HepG2 (cell line): Measurements from ENCODE around the gene SH3YL1. TPM values are rescaled to one million over a fixed set of nuclear protein-coding genes. Genes with fewer than 3 reads are reported as not detected.

ENCODE experiments used
- FOXK1 ChIP-seq: sonication (generic); formaldehyde crosslinking; IDR thresholded peaks from 2 replicates; pipeline ENCODE4 v1.4.0; 2020; ENCODE audit warnings: low read depth, missing genetic modification reagents, borderline replicate concordance
- ISX ChIP-seq: sonication (generic); formaldehyde crosslinking; conservative IDR thresholded peaks from 2 replicates; pipeline ENCODE4 v1.5.0; 2020; ENCODE audit warnings: missing genetic modification reagents
- MTF2 ChIP-seq: sonication (generic); formaldehyde crosslinking; IDR thresholded peaks from 2 replicates; pipeline ENCODE4 v1.5.0; 2020; ENCODE audit warnings: missing genetic modification reagents, borderline replicate concordance
- PRPF4 ChIP-seq: fragments of 200-400 bp; formaldehyde crosslinking; IDR thresholded peaks from 2 replicates; pipeline ENCODE4 v1.6.1; 2016; ENCODE audit warnings: low read length, low read depth; ENCODE audit not compliant: poor library complexity, severe bottlenecking
- RELA ChIP-seq: sonication (generic); formaldehyde crosslinking; IDR thresholded peaks from 2 replicates; pipeline ENCODE4 v1.4.0; 2020; ENCODE audit warnings: missing genetic modification reagents
- SATB2 ChIP-seq: sonication (generic); formaldehyde crosslinking; IDR thresholded peaks from 2 replicates; pipeline ENCODE4 v1.5.0; 2020; ENCODE audit warnings: missing genetic modification reagents
- SIX4 ChIP-seq: sonication (generic); formaldehyde crosslinking; IDR thresholded peaks from 2 replicates; pipeline ENCODE4 v1.4.0; 2020; ENCODE audit warnings: missing genetic modification reagents
- TEAD2 ChIP-seq: sonication (generic); formaldehyde crosslinking; IDR thresholded peaks from 2 replicates; pipeline ENCODE4 v1.9.0; 2021; ENCODE audit warnings: missing genetic modification reagents
- ZMAT3 ChIP-seq: sonication (generic); formaldehyde crosslinking; conservative IDR thresholded peaks from 2 replicates; pipeline ENCODE4 v1.7.0; 2021; ENCODE audit warnings: missing genetic modification reagents
- ZNF331 ChIP-seq: sonication (generic); formaldehyde crosslinking; IDR thresholded peaks from 2 replicates; pipeline ENCODE4 v1.4.0; 2020; ENCODE audit warnings: missing genetic modification reagents
- ZNF33A ChIP-seq: sonication (generic); formaldehyde crosslinking; IDR thresholded peaks from 2 replicates; pipeline ENCODE4 v1.5.1; 2020; ENCODE audit warnings: missing genetic modification reagents, mild to moderate bottlenecking, moderate library complexity, borderline replicate concordance
- ZNF367 ChIP-seq: sonication (generic); formaldehyde crosslinking; IDR thresholded peaks from 2 replicates; pipeline ENCODE4 v1.4.0; 2020; ENCODE audit warnings: missing genetic modification reagents, borderline replicate concordance
- ZNF468 ChIP-seq: sonication (generic); formaldehyde crosslinking; IDR thresholded peaks from 2 replicates; pipeline ENCODE4 v1.8.0; 2022; ENCODE audit warnings: mild to moderate bottlenecking, moderate library complexity, missing genetic modification reagents
- ZNF562 ChIP-seq: sonication (generic); formaldehyde crosslinking; IDR thresholded peaks from 2 replicates; pipeline ENCODE4 v1.8.0; 2022; ENCODE audit warnings: missing genetic modification reagents, borderline replicate concordance
- ZNF747 ChIP-seq: sonication (generic); formaldehyde crosslinking; IDR thresholded peaks from 2 replicates; pipeline ENCODE4 v1.8.1; 2023; ENCODE audit warnings: missing genetic modification reagents, mild to moderate bottlenecking, borderline replicate concordance
- polyA plus RNA-seq, 8 experiments: library from polyadenylated mRNA; depleted of rRNA in 3 of 8; stranded (reverse) in 7 of 8; unstranded in 1 of 8; fragments of >200 nt; fragmentation: Illumina TruSeq in 4 of 8; extraction: Trizol in 4 of 8; gene quantifications; 2 replicates each; pipeline versions ENCODE4 v1.2.1 to v1.2.3, GENCODE V29; 2011 to 2016; ENCODE audit warnings: low read depth in 4 of 8, missing spikeins in 1 of 8, mixed read lengths in 1 of 8; ENCODE audit not compliant: insufficient read depth in 1 of 8
- total RNA-seq, 5 experiments: library from RNA; depleted of rRNA; stranded (reverse); fragments of >200 nt; fragmentation: Illumina TruSeq; extraction: Trizol; gene quantifications; 2 replicates each; pipeline ENCODE4 v1.2.3, GENCODE V29; 2016; ENCODE audit warnings: low read depth in 1 of 5
- TF ChIP-seq, protein P1 (sequence below): sonication (generic); formaldehyde crosslinking; IDR thresholded peaks from 2 replicates; pipeline ENCODE4 v1.4.0; 2020; ENCODE audit warnings: missing genetic modification reagents, borderline replicate concordance
- TF ChIP-seq, protein P2 (sequence below): sonication (generic); formaldehyde crosslinking; IDR thresholded peaks from 2 replicates; pipeline ENCODE4 v1.4.0; 2020; ENCODE audit warnings: missing genetic modification reagents
- TF ChIP-seq, protein P3 (sequence below): sonication (generic); formaldehyde crosslinking; IDR thresholded peaks from 2 replicates; pipeline ENCODE4 v1.8.1; 2022; ENCODE audit warnings: low read depth, mild to moderate bottlenecking, missing genetic modification reagents
- TF ChIP-seq, protein P4 (sequence below): fragments of 450-650 bp; IDR thresholded peaks from 2 replicates; pipeline ENCODE4 v1.6.1; 2016
- TF ChIP-seq, protein P5 (sequence below): conservative IDR thresholded peaks from 2 replicates; pipeline ENCODE4 v1.6.1; 2018; ENCODE audit warnings: missing genetic modification reagents

Gene SH3YL1
- total and polyA plus RNA-seq, 2 of the 13 experiments (the other 11 are each of a cell fraction or from before 2014, with no cell fraction given) = 13.0 to 48.2 TPM

GRCh38 chr2:263774-264492 is at the start of gene SH3YL1 (continued):
- TF ChIP-seq ZNF33A (CRISPR knock-in tag) = no peak
- 0 out of 2 replicates have a peak, but pooled peaks have one; percentile 8 for TF ChIP-seq ZMAT3 (CRISPR knock-in tag)
- TF ChIP-seq ISX (CRISPR knock-in tag) = no peak
- TF ChIP-seq SATB2 (CRISPR knock-in tag) = no peak
- TF ChIP-seq ZNF468 = peak; percentile 19; the same call in 1 of the 2 replicates
- TF ChIP-seq MTF2 (CRISPR knock-in tag) = 0 out of 2 replicates have a peak, but pooled peaks have one; percentile 22
- TF ChIP-seq ZNF331 (CRISPR knock-in tag) = no peak
- TF ChIP-seq, protein P1, sequence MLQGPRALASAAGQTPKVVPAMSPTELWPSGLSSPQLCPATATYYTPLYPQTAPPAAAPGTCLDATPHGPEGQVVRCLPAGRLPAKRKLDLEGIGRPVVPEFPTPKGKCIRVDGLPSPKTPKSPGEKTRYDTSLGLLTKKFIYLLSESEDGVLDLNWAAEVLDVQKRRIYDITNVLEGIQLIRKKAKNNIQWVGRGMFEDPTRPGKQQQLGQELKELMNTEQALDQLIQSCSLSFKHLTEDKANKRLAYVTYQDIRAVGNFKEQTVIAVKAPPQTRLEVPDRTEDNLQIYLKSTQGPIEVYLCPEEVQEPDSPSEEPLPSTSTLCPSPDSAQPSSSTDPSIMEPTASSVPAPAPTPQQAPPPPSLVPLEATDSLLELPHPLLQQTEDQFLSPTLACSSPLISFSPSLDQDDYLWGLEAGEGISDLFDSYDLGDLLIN (CRISPR knock-in tag) = no peak
- TF ChIP-seq, protein P2, sequence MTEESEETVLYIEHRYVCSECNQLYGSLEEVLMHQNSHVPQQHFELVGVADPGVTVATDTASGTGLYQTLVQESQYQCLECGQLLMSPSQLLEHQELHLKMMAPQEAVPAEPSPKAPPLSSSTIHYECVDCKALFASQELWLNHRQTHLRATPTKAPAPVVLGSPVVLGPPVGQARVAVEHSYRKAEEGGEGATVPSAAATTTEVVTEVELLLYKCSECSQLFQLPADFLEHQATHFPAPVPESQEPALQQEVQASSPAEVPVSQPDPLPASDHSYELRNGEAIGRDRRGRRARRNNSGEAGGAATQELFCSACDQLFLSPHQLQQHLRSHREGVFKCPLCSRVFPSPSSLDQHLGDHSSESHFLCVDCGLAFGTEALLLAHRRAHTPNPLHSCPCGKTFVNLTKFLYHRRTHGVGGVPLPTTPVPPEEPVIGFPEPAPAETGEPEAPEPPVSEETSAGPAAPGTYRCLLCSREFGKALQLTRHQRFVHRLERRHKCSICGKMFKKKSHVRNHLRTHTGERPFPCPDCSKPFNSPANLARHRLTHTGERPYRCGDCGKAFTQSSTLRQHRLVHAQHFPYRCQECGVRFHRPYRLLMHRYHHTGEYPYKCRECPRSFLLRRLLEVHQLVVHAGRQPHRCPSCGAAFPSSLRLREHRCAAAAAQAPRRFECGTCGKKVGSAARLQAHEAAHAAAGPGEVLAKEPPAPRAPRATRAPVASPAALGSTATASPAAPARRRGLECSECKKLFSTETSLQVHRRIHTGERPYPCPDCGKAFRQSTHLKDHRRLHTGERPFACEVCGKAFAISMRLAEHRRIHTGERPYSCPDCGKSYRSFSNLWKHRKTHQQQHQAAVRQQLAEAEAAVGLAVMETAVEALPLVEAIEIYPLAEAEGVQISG = no peak
- no peak for TF ChIP-seq ZNF562
- TF ChIP-seq, protein P3, sequence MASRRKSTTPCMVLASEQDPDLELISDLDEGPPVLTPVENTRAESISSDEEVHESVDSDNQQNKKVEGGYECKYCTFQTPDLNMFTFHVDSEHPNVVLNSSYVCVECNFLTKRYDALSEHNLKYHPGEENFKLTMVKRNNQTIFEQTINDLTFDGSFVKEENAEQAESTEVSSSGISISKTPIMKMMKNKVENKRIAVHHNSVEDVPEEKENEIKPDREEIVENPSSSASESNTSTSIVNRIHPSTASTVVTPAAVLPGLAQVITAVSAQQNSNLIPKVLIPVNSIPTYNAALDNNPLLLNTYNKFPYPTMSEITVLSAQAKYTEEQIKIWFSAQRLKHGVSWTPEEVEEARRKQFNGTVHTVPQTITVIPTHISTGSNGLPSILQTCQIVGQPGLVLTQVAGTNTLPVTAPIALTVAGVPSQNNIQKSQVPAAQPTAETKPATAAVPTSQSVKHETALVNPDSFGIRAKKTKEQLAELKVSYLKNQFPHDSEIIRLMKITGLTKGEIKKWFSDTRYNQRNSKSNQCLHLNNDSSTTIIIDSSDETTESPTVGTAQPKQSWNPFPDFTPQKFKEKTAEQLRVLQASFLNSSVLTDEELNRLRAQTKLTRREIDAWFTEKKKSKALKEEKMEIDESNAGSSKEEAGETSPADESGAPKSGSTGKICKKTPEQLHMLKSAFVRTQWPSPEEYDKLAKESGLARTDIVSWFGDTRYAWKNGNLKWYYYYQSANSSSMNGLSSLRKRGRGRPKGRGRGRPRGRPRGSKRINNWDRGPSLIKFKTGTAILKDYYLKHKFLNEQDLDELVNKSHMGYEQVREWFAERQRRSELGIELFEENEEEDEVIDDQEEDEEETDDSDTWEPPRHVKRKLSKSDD = 0 out of 2 replicates have a peak, but pooled peaks have one; percentile 30
- TF ChIP-seq ZNF367 = no peak
- TF ChIP-seq PRPF4 = peak; percentile 37
- TF ChIP-seq, protein P4, sequence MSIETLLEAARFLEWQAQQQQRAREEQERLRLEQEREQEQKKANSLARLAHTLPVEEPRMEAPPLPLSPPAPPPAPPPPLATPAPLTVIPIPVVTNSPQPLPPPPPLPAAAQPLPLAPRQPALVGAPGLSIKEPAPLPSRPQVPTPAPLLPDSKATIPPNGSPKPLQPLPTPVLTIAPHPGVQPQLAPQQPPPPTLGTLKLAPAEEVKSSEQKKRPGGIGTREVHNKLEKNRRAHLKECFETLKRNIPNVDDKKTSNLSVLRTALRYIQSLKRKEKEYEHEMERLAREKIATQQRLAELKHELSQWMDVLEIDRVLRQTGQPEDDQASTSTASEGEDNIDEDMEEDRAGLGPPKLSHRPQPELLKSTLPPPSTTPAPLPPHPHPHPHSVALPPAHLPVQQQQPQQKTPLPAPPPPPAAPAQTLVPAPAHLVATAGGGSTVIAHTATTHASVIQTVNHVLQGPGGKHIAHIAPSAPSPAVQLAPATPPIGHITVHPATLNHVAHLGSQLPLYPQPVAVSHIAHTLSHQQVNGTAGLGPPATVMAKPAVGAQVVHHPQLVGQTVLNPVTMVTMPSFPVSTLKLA = no peak
- no peak for TF ChIP-seq FOXK1 (CRISPR knock-in tag)
- TF ChIP-seq TEAD2 (CRISPR knock-in tag) = no peak
- no peak for TF ChIP-seq ZNF747 (CRISPR knock-in tag)
- TF ChIP-seq RELA (CRISPR knock-in tag) = no peak
- TF ChIP-seq SIX4 (CRISPR knock-in tag) = no peak
- TF ChIP-seq, protein P5, sequence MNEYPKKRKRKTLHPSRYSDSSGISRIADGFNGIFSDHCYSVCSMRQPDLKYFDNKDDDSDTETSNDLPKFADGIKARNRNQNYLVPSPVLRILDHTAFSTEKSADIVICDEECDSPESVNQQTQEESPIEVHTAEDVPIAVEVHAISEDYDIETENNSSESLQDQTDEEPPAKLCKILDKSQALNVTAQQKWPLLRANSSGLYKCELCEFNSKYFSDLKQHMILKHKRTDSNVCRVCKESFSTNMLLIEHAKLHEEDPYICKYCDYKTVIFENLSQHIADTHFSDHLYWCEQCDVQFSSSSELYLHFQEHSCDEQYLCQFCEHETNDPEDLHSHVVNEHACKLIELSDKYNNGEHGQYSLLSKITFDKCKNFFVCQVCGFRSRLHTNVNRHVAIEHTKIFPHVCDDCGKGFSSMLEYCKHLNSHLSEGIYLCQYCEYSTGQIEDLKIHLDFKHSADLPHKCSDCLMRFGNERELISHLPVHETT (CRISPR knock-in tag) = no peak
